GM18909 (cell line): ENCODE data around the gene RETREG1.

Source experiments
- ATAC-seq: cut with Tn5 transposase; IDR thresholded peaks from one replicate; pipeline ENCODE4 v1.9.1; 2021; ENCODE audit warnings: mild to moderate bottlenecking; ENCODE audit not compliant: unreplicated experiment, poor library complexity

RETREG1 gene

GRCh38 chr5:16534280-16534679, 82.5 kb downstream of the RETREG1 start:
- no peak for ATAC-seq

GRCh38 chr5:16531063-16531648, 85.6 kb downstream of the RETREG1 start:
- ATAC-seq, result no peak

GRCh38 chr5:16529306-16529705, 87.5 kb downstream of the RETREG1 start:
- ATAC-seq, result no peak

- ATAC-seq, result no peak
Observed at GRCh38 chr5:16528382-16529110, 88.3 kb downstream of the RETREG1 start.

GRCh38 chr5:16525651-16526050, 91.1 kb downstream of the RETREG1 start:
- ATAC-seq, result no peak

- ATAC-seq, result no peak
Observed at GRCh38 chr5:16524286-16524685, 92.5 kb downstream of the RETREG1 start.

- no peak for ATAC-seq
Observed at GRCh38 chr5:16521521-16522483, 95.0 kb downstream of the RETREG1 start.

- no peak for ATAC-seq
Observed at GRCh38 chr5:16520841-16521240, 96.0 kb downstream of the RETREG1 start.

- ATAC-seq, result no peak
Observed at GRCh38 chr5:16519435-16519834, 97.4 kb downstream of the RETREG1 start.

GRCh38 chr5:16518606-16519005, 98.2 kb downstream of the RETREG1 start:
- no peak for ATAC-seq

- ATAC-seq, result no peak
Observed at GRCh38 chr5:16515532-16515931, 101.3 kb downstream of the RETREG1 start.

GRCh38 chr5:16510098-16510497, 106.7 kb downstream of the RETREG1 start:
- no peak for ATAC-seq

GRCh38 chr5:16508730-16509531, 107.9 kb downstream of the RETREG1 start:
- no peak for ATAC-seq

- no peak for ATAC-seq
Observed at GRCh38 chr5:16507716-16508115, 109.1 kb downstream of the RETREG1 start.

GRCh38 chr5:16505904-16506303, 110.9 kb downstream of the RETREG1 start:
- ATAC-seq, result no peak

GRCh38 chr5:16505140-16505891, 111.5 kb downstream of the RETREG1 start:
- ATAC-seq, result no peak

GRCh38 chr5:16504571-16504970, 112.2 kb downstream of the RETREG1 start:
- ATAC-seq, result no peak

GRCh38 chr5:16502866-16503265, 113.9 kb downstream of the RETREG1 start:
- no peak for ATAC-seq

GRCh38 chr5:16500024-16500423, 116.8 kb downstream of the RETREG1 start:
- no peak for ATAC-seq
